ENCODE results near the gene INTS3. TPM values are rescaled to one million over a fixed set of nuclear protein-coding genes. Genes with fewer than 3 reads are reported as not detected.

Gene INTS3
- total and polyA plus RNA-seq, 2 of the 8 experiments (the other 6 are each of a cell fraction or from before 2014, with no cell fraction given), result 66.8 to 93.2 TPM

- Histone ChIP-seq H3K4me2 (ENCODE audit: insufficient read depth in 1 of 2, low read depth in 2 of 2, low read length in 2 of 2) (no peak overlapping the region), H3K36me3 (ENCODE audit: control insufficient read depth in 2 of 4, insufficient read depth in 4 of 4, low read length in 3 of 4) (peaks cover 0 to 5% (median 2%) of the 10 kb centered on the region in 4 experiments; a peak in 2 of 8 replicates), H2AFZ (ENCODE audit: low read length) (no peak overlapping the region), H3K27ac (ENCODE audit: low read depth, low read length) (no peak overlapping the region), H3K9me3 (ENCODE audit: insufficient read depth in 2 of 2, low read depth in 1 of 2, low read length in 1 of 2) (no peaks in the 10 kb centered on the region; a peak in 1 of 4 replicates), H2BK20ac (ENCODE audit: low read length) (no peak overlapping the region), H3K56ac (replicated peaks; ENCODE audit: insufficient read length, low read depth, low read length) (no peak overlapping the region), H3K4ac (replicated peaks; ENCODE audit: insufficient read length, low read depth, low read length) (no peak overlapping the region), H3K14ac (ENCODE audit: insufficient read length) (no peak overlapping the region), H4K20me1 (replicated peaks in 1 of 2; ENCODE audit: control insufficient read depth in 1 of 2, insufficient read depth in 2 of 2, low read length in 2 of 2) (no peaks in the 10 kb centered on the region), H2BK15ac (ENCODE audit: low read length) (no peak overlapping the region), H4K91ac (replicated peaks; ENCODE audit: insufficient read length, low read length) (no peak overlapping the region), H3K9ac (replicated peaks in 1 of 4; ENCODE audit: extremely low read depth in 1 of 4, low read depth in 3 of 4, low read length in 3 of 4) (no peak overlapping the region), H3K27me3 (replicated peaks in 1 of 4; ENCODE audit: control insufficient read depth in 3 of 4, extremely low read depth in 1 of 4, insufficient read depth in 3 of 4, low read length in 3 of 4) (peaks cover 0 to 11% (median 4%) of the 10 kb centered on the region in 4 experiments; a peak in 5 of 7 replicates), H3K79me1 (ENCODE audit: low read depth, low read length) (no peaks in the 10 kb centered on the region), H3K23ac (ENCODE audit: insufficient read length) (no peak overlapping the region), H2BK12ac (ENCODE audit: low read depth, low read length) (no peak overlapping the region), H3K18ac (ENCODE audit: extremely low read depth, low read length) (no peak overlapping the region), H3K4me3 (ENCODE audit: extremely low read depth in 1 of 4, insufficient read depth in 2 of 4, low read depth in 3 of 4, low read length in 4 of 4) (no peak overlapping the region), H4K8ac (ENCODE audit: extremely low read depth, insufficient read depth, low read length) (no peak overlapping the region; the same call in 1 of the 2 replicates), H3K4me1 (replicated peaks in 1 of 4; ENCODE audit: control insufficient read depth in 3 of 4, insufficient read depth in 4 of 4, low read length in 3 of 4) (peaks cover 0 to 5% (median 3%) of the 10 kb centered on the region in 4 experiments; a peak in 3 of 7 replicates), H2AK5ac (ENCODE audit: low read depth, low read length) (no peak overlapping the region), H3K79me2 (ENCODE audit: control insufficient read depth in 1 of 2, insufficient read depth in 2 of 2, low read length in 2 of 2) (no peaks in the 10 kb centered on the region), H4K5ac (ENCODE audit: insufficient read length, low read depth, low read length) (no peak overlapping the region), H2BK5ac (ENCODE audit: low read depth, low read length) (no peak overlapping the region), H3K23me2 (ENCODE audit: low read depth, low read length) (peaks cover 16% of the 10 kb centered on the region), H2BK120ac (replicated peaks; ENCODE audit: low read depth, low read length) (no peak overlapping the region)
- no peak for FAIRE-seq
- TF ChIP-seq POU5F1 (IDR thresholded peaks at IDR 0.05; ENCODE audit: low read depth, low read length), result no peak
- no peak for TF ChIP-seq PHF8 (conservative IDR thresholded peaks at IDR 0.05; ENCODE audit: low read depth, low read length)
- TF ChIP-seq GABPA (IDR thresholded peaks at IDR 0.05; ENCODE audit: borderline replicate concordance, insufficient read depth, low read length), result no peak
- TF ChIP-seq BRCA1 (IDR thresholded peaks at IDR 0.05; ENCODE audit: low read depth, low read length), result no peak
- no peak for TF ChIP-seq E2F6 (IDR thresholded peaks at IDR 0.05)
- no peak for TF ChIP-seq RXRA (IDR thresholded peaks at IDR 0.05; ENCODE audit: insufficient read depth, low read depth, low read length)
- no peak for TF ChIP-seq POLR2A (IDR thresholded peaks at IDR 0.05; ENCODE audit: control extremely low read depth in 1 of 2, low read depth in 2 of 2, low read length in 2 of 2)
- TF ChIP-seq BCL11A (IDR thresholded peaks at IDR 0.05; ENCODE audit: low read depth in 2 of 2, low read length in 2 of 2), result no peak
- ChIA-PET CTCF (ENCODE audit: partially characterized antibody) (interaction anchor here (14.0 kb wide), 1 partner anchor 68 kb away, joined by 190 read pairs; no protein-coding TSS in a partner anchor), POLR2A (ENCODE audit: partially characterized antibody) (interaction anchor here (1.5 kb wide), 2 partner anchors 9 to 45 kb away, joined by 3 to 6 read pairs; no protein-coding TSS in a partner anchor)
- DNase-seq (ENCODE audit: low read depth in 1 of 2, low spot score in 2 of 2), result no peak
- 78% methylated on average over 5 of the region's 5 CpGs; no CpG with 5 or more reads in 1 of the 2 experiments for WGBS, 2 experiments (ENCODE audit: extremely low coverage in 1 of 2, insufficient coverage in 1 of 2, insufficient read length in 1 of 2, insufficient replicate concordance in 2 of 2, low coverage in 1 of 2, low lambda C conversion rate in 2 of 2, missing lambda C conversion rate in 1 of 2)
Observed at GRCh38 chr1:153683854-153684253, 44.0 kb upstream of the INTS3 start.

All from H1 (cell line).